ENCODE measurements around the gene LBP.

DNA sequence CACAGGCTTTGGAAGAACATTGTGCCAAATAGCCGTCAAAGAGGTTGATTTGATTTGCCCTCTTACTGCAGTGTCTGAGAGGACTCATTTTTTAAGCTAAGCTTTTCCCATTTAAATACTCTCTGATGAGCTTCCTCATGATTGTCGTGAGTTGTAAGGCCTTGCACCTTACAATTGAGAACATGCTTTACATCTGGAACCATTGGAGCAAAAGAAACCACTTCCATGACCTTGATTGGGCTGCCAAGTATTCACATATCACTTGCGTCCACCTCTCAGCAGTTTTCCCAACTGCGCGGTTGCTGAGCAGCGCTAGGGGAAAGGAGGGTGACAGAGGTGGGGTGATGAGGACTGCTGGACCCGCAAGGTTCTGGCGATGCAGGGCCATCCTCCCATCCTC, 12.3 kb upstream of the LBP start:
- TF ChIP-seq, protein P1, sequence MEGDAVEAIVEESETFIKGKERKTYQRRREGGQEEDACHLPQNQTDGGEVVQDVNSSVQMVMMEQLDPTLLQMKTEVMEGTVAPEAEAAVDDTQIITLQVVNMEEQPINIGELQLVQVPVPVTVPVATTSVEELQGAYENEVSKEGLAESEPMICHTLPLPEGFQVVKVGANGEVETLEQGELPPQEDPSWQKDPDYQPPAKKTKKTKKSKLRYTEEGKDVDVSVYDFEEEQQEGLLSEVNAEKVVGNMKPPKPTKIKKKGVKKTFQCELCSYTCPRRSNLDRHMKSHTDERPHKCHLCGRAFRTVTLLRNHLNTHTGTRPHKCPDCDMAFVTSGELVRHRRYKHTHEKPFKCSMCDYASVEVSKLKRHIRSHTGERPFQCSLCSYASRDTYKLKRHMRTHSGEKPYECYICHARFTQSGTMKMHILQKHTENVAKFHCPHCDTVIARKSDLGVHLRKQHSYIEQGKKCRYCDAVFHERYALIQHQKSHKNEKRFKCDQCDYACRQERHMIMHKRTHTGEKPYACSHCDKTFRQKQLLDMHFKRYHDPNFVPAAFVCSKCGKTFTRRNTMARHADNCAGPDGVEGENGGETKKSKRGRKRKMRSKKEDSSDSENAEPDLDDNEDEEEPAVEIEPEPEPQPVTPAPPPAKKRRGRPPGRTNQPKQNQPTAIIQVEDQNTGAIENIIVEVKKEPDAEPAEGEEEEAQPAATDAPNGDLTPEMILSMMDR (IDR thresholded peaks at IDR 0.05), result no peak
- TF ChIP-seq KAT7 (CRISPR knock-in tag; IDR thresholded peaks at IDR 0.05; ENCODE audit: borderline replicate concordance) (no peak), CBFB (CRISPR knock-in tag; IDR thresholded peaks at IDR 0.05; ENCODE audit: low read depth) (no peak), MYBL2 (CRISPR knock-in tag; IDR thresholded peaks at IDR 0.05) (no peak), CREB1 (CRISPR knock-in tag; IDR thresholded peaks at IDR 0.05) (no peak), TEAD4 (CRISPR knock-in tag; IDR thresholded peaks at IDR 0.05) (no peak), JUN (CRISPR knock-in tag; IDR thresholded peaks at IDR 0.05) (no peak), NR2C2 (CRISPR knock-in tag; IDR thresholded peaks at IDR 0.05) (no peak)
- TF ChIP-seq, protein P2, sequence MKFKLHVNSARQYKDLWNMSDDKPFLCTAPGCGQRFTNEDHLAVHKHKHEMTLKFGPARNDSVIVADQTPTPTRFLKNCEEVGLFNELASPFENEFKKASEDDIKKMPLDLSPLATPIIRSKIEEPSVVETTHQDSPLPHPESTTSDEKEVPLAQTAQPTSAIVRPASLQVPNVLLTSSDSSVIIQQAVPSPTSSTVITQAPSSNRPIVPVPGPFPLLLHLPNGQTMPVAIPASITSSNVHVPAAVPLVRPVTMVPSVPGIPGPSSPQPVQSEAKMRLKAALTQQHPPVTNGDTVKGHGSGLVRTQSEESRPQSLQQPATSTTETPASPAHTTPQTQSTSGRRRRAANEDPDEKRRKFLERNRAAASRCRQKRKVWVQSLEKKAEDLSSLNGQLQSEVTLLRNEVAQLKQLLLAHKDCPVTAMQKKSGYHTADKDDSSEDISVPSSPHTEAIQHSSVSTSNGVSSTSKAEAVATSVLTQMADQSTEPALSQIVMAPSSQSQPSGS (CRISPR knock-in tag; IDR thresholded peaks at IDR 0.05; ENCODE audit: borderline replicate concordance, low read depth), result no peak
- TF ChIP-seq, protein P3, sequence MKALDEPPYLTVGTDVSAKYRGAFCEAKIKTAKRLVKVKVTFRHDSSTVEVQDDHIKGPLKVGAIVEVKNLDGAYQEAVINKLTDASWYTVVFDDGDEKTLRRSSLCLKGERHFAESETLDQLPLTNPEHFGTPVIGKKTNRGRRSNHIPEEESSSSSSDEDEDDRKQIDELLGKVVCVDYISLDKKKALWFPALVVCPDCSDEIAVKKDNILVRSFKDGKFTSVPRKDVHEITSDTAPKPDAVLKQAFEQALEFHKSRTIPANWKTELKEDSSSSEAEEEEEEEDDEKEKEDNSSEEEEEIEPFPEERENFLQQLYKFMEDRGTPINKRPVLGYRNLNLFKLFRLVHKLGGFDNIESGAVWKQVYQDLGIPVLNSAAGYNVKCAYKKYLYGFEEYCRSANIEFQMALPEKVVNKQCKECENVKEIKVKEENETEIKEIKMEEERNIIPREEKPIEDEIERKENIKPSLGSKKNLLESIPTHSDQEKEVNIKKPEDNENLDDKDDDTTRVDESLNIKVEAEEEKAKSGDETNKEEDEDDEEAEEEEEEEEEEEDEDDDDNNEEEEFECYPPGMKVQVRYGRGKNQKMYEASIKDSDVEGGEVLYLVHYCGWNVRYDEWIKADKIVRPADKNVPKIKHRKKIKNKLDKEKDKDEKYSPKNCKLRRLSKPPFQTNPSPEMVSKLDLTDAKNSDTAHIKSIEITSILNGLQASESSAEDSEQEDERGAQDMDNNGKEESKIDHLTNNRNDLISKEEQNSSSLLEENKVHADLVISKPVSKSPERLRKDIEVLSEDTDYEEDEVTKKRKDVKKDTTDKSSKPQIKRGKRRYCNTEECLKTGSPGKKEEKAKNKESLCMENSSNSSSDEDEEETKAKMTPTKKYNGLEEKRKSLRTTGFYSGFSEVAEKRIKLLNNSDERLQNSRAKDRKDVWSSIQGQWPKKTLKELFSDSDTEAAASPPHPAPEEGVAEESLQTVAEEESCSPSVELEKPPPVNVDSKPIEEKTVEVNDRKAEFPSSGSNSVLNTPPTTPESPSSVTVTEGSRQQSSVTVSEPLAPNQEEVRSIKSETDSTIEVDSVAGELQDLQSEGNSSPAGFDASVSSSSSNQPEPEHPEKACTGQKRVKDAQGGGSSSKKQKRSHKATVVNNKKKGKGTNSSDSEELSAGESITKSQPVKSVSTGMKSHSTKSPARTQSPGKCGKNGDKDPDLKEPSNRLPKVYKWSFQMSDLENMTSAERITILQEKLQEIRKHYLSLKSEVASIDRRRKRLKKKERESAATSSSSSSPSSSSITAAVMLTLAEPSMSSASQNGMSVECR (CRISPR knock-in tag; IDR thresholded peaks at IDR 0.05; ENCODE audit: borderline replicate concordance), result no peak
- TF ChIP-seq, protein P4, sequence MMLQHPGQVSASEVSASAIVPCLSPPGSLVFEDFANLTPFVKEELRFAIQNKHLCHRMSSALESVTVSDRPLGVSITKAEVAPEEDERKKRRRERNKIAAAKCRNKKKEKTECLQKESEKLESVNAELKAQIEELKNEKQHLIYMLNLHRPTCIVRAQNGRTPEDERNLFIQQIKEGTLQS (CRISPR knock-in tag; conservative IDR thresholded peaks at IDR 0.05), result no peak

Measured in WTC11 (cell line).